HepG2 (cell line): ENCODE measurements around the gene RPUSD4. TPM values are rescaled to one million over a fixed set of nuclear protein-coding genes. Genes with fewer than 3 reads are reported as not detected.
A peak's percentile ranks its signal among the peaks of the same experiment; 100 is the strongest.

Source experiments
- ATF6 ChIP-seq: sonication (generic); formaldehyde crosslinking; conservative IDR thresholded peaks from 2 replicates; pipeline ENCODE4 v1.4.0; 2020; ENCODE audit warnings: missing genetic modification reagents
- ATF7-NPFF ChIP-seq: sonication (generic); formaldehyde crosslinking; IDR thresholded peaks from 2 replicates; pipeline ENCODE4 v1.8.1; 2023; ENCODE audit warnings: mild to moderate bottlenecking, low read depth, missing genetic modification reagents, moderate library complexity
- CBX2 ChIP-seq, 2 experiments: fragments of 200-600 bp in 1 of 2; sonication (generic); formaldehyde crosslinking in 1 of 2; IDR thresholded peaks; 2 replicates each; pipeline versions ENCODE4 v1.7.0 to v1.8.1; 2018 to 2022; ENCODE audit warnings: low read depth in 2 of 2, low read length in 1 of 2, mild to moderate bottlenecking in 1 of 2, missing genetic modification reagents in 1 of 2
- DNMT3B ChIP-seq: conservative IDR thresholded peaks from 2 replicates; pipeline ENCODE4 v1.6.1; 2016; ENCODE audit warnings: missing biosample characterization, control low read depth
- GZF1 ChIP-seq: sonication (generic); formaldehyde crosslinking; IDR thresholded peaks from 2 replicates; pipeline ENCODE4 v1.5.1; 2020; ENCODE audit warnings: mild to moderate bottlenecking, missing genetic modification reagents
- LRRFIP1 ChIP-seq: sonication (generic); formaldehyde crosslinking; conservative IDR thresholded peaks from 2 replicates; pipeline ENCODE4 v1.4.0; 2020; ENCODE audit warnings: missing genetic modification reagents
- MIER2 ChIP-seq: IDR thresholded peaks from 2 replicates; pipeline ENCODE4 v1.6.1; 2016; ENCODE audit warnings: missing biosample characterization, missing genetic modification reagents
- PITX1 ChIP-seq: sonication (generic); formaldehyde crosslinking; IDR thresholded peaks from 2 replicates; pipeline ENCODE4 v1.5.1; 2020; ENCODE audit warnings: mild to moderate bottlenecking, missing genetic modification reagents
- RAD21 ChIP-seq: fragments of 450-650 bp; formaldehyde crosslinking; IDR thresholded peaks from 2 replicates; pipeline ENCODE4 v1.5.0; 2020; ENCODE audit warnings: mild to moderate bottlenecking
- TIGD3 ChIP-seq: sonication (generic); formaldehyde crosslinking; IDR thresholded peaks from 2 replicates; pipeline ENCODE4 v1.5.1; 2020; ENCODE audit warnings: mild to moderate bottlenecking, missing genetic modification reagents, borderline replicate concordance
- UBTF ChIP-seq: sonication (generic); formaldehyde crosslinking; IDR thresholded peaks from 2 replicates; pipeline ENCODE4 v1.4.0; 2020; ENCODE audit warnings: mild to moderate bottlenecking, missing genetic modification reagents
- ZBTB49 ChIP-seq: sonication (generic); formaldehyde crosslinking; IDR thresholded peaks from 2 replicates; pipeline ENCODE4 v1.4.0; 2020; ENCODE audit warnings: missing genetic modification reagents, borderline replicate concordance
- ZKSCAN8 ChIP-seq: IDR thresholded peaks from 2 replicates; pipeline ENCODE4 v1.6.1; 2016; ENCODE audit warnings: borderline replicate concordance, missing genetic modification reagents, missing compliant biosample characterization
- ZNF580 ChIP-seq: IDR thresholded peaks from 2 replicates; pipeline ENCODE4 v1.6.1; 2016; ENCODE audit warnings: low read depth, borderline replicate concordance
- ZNF720 ChIP-seq: sonication (generic); formaldehyde crosslinking; IDR thresholded peaks from 2 replicates; pipeline ENCODE4 v1.4.0; 2020; ENCODE audit warnings: missing genetic modification reagents
- ZNF839 ChIP-seq: sonication (generic); formaldehyde crosslinking; IDR thresholded peaks from 2 replicates; pipeline ENCODE4 v1.4.0; 2020; ENCODE audit warnings: missing genetic modification reagents, mild to moderate bottlenecking, borderline replicate concordance
- polyA plus RNA-seq, 8 experiments: library from polyadenylated mRNA; depleted of rRNA in 3 of 8; stranded (reverse) in 7 of 8; unstranded in 1 of 8; fragments of >200 nt; fragmentation: Illumina TruSeq in 4 of 8; extraction: Trizol in 4 of 8; gene quantifications; 2 replicates each; pipeline versions ENCODE4 v1.2.1 to v1.2.3, GENCODE V29; 2011 to 2016; ENCODE audit warnings: low read depth in 4 of 8, missing spikeins in 1 of 8, mixed read lengths in 1 of 8; ENCODE audit not compliant: insufficient read depth in 1 of 8
- total RNA-seq, 5 experiments: library from RNA; depleted of rRNA; stranded (reverse); fragments of >200 nt; fragmentation: Illumina TruSeq; extraction: Trizol; gene quantifications; 2 replicates each; pipeline ENCODE4 v1.2.3, GENCODE V29; 2016; ENCODE audit warnings: low read depth in 1 of 5

RPUSD4 gene
- total and polyA plus RNA-seq, 2 of the 13 experiments (the other 11 are each of a cell fraction or from before 2014, with no cell fraction given), result 45.0 to 52.9 TPM

GRCh38 chr11:126158054-126158791 lies 53.2 kb downstream of the RPUSD4 start (continued):
- TF ChIP-seq RAD21 (CRISPR knock-in tag) (no peak), UBTF (peak; percentile 40; the same call in 1 of the 2 replicates), MIER2 (no peak), ATF7-NPFF (CRISPR knock-in tag) (no peak), ZNF720 (CRISPR knock-in tag) (no peak), CBX2 (IDR thresholded peaks at IDR 0.05; ENCODE audit: low read depth, low read length) (no peak), CBX2 (CRISPR knock-in tag; IDR thresholded peaks at IDR 0.05; ENCODE audit: low read depth) (no peak), ZNF580 (peak; percentile 60; the same call in 1 of the 2 replicates), TIGD3 (no peak), GZF1 (CRISPR knock-in tag) (no peak; the same call in 1 of the 2 replicates), DNMT3B (no peak), ZNF839 (no peak), LRRFIP1 (CRISPR knock-in tag) (no peak), PITX1 (peak; percentile 83; the same call in 1 of the 2 replicates), ATF6 (CRISPR knock-in tag) (no peak), ZBTB49 (CRISPR knock-in tag) (no peak), ZKSCAN8 (CRISPR knock-in tag) (no peak)
